SIG-M5 treated with dmso at 0.1 percent for 504 hours (cell line): ENCODE results near the gene GSTM4.

Experiments used
- DNase-seq: peaks from one replicate; lab custom pipeline; 2025; ENCODE audit not compliant: unreplicated experiment; lab: John Stamatoyannopoulos, UW

GSTM4 gene

DNA sequence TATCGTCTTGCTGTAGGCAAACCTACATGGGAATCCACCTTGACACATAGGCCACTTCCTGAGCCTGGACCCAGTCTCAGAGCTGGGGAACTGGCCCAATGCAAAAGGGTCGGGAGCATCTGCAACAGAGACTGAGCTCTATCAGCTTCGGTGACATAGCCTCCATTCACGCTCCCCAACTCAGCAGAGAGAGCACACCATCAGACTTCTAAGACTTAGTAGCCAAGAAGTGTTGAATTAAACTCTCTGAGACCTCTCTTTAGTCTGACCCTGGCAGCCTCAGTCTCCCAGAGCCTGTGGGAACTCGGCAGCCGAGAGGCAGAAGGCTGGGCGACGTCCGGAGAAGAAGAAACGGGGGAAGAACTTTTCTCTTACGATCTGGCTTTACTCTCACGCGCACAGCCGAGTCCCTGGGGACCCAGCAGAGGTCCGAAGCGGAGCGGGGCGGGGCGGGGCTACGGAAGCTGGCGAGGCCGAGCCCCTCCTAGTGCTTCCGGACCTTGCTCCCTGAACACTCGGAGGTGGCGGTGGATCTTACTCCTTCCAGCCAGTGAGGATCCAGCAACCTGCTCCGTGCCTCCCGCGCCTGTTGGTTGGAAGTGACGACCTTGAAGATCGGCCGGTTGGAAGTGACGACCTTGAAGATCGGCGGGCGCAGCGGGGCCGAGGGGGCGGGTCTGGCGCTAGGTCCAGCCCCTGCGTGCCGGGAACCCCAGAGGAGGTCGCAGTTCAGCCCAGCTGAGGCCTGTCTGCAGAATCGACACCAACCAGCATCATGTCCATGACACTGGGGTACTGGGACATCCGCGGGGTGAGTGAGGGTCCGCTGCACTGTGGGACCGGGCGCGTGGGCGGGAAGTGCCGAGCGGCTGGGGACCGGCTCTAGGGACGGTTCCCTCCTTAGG lies at the start of gene GSTM4:
GSTM4 (plus strand) TSS at position 485 of the 905 bp plus-strand sequence; CDS start at position 776, 291 bp downstream.
- peak; percentile 63 for DNase-seq

DNA sequence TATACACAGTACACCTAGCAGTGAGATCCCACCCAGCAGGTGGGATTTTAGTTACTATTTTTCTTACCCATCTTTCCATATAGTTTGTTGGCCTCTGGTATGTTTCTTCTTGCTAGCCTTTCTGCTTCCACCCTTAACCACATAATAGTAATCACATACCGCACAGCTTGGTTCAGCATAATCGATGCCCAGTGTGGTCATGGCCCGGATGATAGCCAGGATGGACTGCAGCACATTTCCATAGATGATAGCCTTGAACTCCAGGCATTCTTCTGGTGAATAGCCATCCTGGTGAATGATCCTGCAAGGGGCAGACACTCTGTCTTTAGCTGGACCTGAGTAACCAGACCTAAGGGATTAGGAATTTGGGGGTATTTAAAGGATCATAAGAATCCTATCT lies 46.0 kb upstream of the GSTM4 start:
- no peak for DNase-seq

DNA sequence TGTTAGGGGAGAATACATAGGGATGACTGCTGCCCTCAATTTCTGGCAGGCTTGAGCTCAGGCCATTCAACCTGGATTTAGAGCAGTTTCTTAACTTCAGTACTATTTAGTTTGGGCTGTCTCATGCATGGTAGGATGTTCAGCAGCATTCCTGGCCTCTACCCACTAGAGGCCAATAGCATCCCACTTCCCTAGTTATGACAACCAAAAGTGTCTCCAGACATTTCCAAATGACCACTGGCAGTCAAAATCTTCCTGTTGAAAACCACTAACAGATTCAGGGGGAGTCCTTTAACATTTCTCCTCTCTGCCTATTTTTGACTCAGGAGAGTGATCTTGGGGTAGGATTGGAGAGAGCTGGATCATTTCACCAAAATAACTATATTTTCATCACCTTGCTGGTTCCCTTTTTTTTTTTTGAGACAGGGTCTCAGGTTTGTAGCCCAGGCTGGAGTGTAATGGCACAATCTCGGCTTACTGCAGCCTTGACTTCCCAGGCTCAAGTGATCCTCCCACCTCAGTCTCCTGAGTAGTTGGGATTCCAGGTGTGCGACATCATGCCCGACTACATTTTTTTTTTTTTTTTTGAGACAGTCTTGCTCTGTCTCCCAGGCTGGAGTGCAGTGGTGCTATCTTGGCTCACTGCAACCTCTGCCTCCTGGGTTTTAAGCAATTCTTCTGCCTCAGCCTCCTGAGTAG lies 45.1 kb upstream of the GSTM4 start:
- DNase-seq, result no peak

DNA sequence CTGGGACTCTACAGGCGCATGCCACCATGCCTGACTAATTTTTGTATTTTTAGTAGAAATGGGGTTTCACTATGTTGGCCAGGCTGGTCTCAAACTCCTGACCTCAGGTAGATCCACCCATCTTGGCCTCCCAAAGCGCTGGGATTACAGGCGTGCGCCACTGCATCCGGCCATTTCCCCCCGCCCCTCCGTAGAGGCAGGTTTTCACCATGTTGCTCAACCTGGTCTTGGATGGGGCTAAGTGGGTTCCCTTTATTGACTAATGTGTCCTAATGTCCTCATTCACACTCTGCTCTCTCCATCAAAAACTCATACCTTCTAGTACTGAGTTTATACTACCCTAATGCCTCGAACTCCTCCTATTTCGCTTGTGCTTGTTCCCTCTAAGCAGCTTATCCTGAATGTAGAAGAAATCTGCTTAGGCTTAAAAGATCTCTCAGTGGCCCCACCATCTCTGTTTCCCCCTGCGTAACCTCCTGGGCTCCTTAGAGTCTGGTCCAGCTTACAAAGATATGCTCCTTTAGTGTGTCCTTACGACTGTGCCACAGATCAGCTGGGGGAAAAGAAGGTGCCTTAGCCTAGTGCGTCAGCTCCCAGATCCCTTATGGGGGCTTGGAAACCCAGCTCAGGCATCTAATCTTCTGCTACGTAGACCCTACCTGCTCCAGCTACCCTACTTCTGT lies 44.5 kb upstream of the GSTM4 start:
- DNase-seq, result no peak

GRCh38 chr1:109613361-109614147 lies 42.3 kb upstream of the GSTM4 start:
- DNase-seq, result no peak

DNA sequence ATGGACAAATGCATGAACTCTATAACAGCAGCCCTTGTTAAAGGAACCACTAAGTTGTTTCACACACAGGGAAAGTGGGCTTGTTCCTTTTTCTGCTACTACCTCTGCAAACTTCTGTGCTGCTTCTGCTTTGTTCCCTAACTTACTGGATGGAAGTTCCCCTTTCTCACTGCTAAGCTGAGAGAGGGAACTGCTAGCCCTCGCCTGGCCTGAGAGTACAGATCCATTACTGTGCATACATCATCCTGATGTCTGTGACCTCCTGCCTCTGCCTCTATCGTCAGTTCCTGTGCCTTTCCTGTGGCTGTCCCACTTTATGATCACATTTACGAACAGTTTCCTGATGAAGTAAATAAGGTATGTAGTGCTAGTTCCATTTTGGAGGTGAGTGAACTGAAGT lies 40.0 kb upstream of the GSTM4 start:
- DNase-seq, result peak; percentile 97

DNA sequence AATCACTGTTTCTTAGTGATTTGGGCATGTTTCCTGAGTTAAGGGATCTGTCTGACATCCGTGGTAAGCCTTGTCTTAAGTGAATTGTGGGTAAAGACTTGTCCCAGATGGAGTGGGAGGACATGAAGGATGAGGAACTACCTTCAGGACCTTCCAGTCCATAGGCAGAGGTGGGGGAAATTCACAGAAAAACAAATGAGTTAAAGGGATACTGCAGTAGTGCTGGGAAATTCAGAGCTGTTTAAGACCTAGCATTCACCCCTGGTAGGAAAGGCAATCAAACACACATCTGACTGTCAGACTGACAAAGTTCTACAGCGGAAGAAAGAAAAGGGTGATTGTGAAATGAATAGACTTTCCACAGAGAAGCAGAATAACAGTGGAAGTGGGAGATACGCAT lies 39.5 kb upstream of the GSTM4 start:
- peak; percentile 51 for DNase-seq

DNA sequence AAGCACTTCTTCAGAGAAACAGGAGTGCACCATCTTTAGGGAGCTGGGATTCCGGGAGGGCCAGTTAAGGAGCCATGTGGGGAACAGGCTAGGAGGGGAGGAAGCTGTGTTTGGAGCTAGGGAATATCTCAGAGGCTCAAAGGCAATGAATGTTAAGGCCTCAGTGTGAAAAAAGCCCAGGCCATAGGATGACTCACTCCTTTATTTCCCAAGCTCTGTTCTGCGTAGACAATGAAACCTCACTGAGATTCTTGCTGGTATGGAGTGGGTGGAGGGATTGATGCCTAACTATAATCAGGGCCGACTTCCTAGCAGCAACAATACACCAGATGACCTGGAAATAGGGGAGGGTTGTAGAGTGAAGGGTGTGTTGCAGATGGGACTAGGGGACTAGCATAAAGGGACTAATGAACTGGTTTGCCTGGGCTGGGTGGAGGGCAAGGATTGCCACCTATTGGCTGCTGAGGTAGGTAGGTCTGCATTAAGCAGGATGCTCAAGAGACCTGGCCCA lies 38.6 kb upstream of the GSTM4 start:
- peak; percentile 80 for DNase-seq

- no peak for DNase-seq
Observed at GRCh38 chr1:109618661-109619575, 37.0 kb upstream of the GSTM4 start.

- peak; percentile 68 for DNase-seq
Observed at GRCh38 chr1:109619576-109620400, 36.1 kb upstream of the GSTM4 start, which contains the start of the genes AMPD2 and GNAT2. Gene AMPD2 (plus strand): TSS chr1:109619837. CDS start chr1:109621176, 1,339 bp downstream. Gene GNAT2 (minus strand): TSS chr1:109619616. CDS start chr1:109612870, 6,746 bp downstream.

DNA sequence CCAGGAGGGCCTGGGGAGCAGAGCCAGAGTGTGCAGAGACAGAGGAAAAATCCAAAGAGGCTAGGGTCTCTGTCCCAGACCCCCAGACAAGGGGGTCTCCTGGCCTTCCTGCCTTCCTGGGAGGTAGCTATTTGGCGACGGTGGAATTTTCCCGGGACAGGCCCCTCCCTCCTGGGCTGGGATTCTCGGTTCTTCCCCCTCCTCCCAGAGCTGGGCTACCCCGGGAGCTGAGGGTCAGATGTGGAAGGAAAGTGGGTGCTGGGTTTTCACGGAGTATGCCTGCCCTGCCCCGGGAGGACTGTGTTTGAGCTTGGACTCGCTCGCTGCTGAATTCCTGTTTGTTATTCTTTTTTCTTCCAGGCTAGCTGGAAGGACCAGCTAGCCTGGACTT lies 35.5 kb upstream of the GSTM4 start:
- peak; percentile 51 for DNase-seq

GRCh38 chr1:109620841-109621286 lies 35.0 kb upstream of the GSTM4 start:
- peak; percentile 92 for DNase-seq

DNA sequence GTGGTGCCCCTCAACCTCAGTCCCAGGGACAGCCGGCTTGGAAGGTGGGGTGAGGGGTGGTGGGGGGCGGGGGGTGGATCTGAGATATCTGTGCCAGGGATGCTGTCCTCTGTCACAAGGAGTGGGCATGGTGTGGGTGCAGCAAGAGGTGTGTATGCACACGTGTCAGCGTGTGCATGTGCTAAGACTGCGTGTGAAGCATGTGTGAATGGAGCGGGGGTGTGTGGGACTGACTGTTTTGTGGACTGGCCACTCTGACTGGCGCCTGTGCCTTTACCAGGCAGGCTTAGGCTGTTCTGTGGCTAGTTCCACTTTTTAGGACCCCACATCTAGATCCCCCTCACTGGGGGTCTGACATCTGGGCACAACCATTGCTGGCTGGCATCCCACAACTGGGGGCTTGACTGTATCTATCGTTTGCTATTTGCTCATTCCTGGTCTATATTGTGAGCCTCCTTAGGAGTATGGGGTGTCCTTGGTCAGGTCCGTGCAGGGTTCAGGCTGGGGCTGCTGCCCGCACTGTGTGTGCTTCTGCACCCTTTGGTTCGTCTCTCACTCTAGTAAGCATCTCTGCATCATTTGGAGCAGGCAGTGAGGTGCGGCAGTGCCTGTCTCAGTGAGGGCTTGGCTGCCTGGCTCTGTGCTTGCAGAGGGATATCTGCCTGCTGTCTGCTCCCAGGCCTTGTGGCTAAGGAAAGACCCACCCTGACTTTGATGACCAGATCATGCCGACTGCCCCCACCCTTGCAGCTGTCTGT lies 34.3 kb upstream of the GSTM4 start:
- no peak for DNase-seq

DNA sequence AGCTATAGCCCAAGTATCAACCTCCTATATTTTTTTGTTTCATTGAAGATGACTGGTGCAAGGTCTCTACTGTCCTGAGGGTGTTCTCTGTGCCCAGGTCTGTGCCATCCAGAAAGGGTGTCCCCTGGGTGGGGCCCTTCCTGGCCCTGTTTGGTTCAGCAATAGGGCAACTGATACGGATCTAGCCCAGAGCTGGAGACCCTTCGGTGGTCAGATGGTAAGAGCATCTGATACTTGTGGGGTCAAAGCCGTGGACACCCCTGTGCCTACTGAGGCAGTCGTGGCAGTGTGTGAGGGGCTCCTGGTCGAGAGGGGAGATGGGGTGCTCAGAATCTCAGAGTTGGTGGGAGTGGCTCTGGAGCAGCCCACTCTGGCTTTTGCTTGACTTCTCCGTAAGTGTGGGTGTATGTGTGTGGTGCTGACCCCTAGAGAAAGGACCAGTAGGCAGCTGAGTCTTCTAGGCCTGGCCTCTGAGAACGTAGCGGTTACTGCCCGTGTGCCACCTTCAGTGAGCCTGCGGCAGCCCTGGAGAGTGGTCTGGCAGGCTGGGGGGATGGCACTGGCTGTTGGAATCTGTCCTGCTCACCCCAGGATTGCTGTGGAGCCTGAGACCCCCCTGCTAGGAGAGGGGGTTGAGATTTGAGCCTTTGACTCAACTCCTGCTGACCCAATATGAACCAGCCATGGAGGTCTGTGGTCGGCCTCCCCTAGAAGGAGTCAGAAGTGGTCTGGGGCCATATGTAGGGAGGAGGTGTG lies 33.6 kb upstream of the GSTM4 start:
- no peak for DNase-seq

DNA sequence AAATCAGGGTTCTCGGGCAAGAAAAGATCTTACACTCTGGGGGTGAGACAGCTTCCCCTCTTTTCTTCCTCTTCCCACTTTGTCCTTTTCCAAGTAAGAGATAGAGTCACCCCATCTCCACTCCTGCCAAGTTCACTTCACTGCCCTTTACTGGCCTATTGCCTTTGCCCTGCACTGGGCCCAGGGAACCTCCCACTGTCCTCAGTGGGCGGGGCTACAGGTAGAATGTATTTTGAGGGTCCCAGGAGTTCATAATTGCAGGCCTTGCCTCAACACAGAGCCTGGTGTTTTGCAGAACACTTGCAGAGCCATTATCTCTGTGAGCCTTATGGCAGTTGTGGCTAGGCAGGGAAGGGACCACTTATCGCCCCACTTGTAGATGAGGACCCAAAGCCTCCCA lies 33.0 kb upstream of the GSTM4 start:
- DNase-seq, result no peak

GRCh38 chr1:109623601-109624161 lies 32.2 kb upstream of the GSTM4 start:
- no peak for DNase-seq
